GM12878 (cell line): Measurements from ENCODE around the gene HSPA4.

Experiments used
- BHLHE40 ChIP-seq, 2 experiments: fragments of 450-650 bp in 1 of 2; IDR thresholded peaks; 2 replicates each; pipeline ENCODE4 v1.6.1; 2011 to 2017; ENCODE audit warnings: low read depth in 2 of 2, borderline replicate concordance in 1 of 2, improper control_type of control experiment in 1 of 2, low read length in 1 of 2, mild to moderate bottlenecking in 1 of 2
- FOXM1 ChIP-seq: IDR thresholded peaks from 2 replicates; pipeline ENCODE4 v1.6.1; 2012; ENCODE audit warnings: low read depth, mild to moderate bottlenecking, inconsistent platforms, low read length, moderate library complexity
- IRF4 ChIP-seq: IDR thresholded peaks from 2 replicates; pipeline ENCODE4 v1.6.1; 2011; ENCODE audit warnings: low read depth, low read length
- KLF5 ChIP-seq: fragments of 450-650 bp; IDR thresholded peaks from 2 replicates; pipeline ENCODE4 v1.6.1; 2014; ENCODE audit warnings: mild to moderate bottlenecking; ENCODE audit not compliant: partially characterized antibody
- POLR2AphosphoS5 ChIP-seq: IDR thresholded peaks from 2 replicates; pipeline ENCODE4 v1.6.1; 2011; ENCODE audit warnings: mild to moderate bottlenecking, low read length, inconsistent platforms
- TAF1 ChIP-seq: IDR thresholded peaks from 2 replicates; pipeline ENCODE4 v1.6.1; 2011; ENCODE audit warnings: mild to moderate bottlenecking, low read depth, low read length, borderline replicate concordance
- TF ChIP-seq, protein P1 (sequence below): IDR thresholded peaks from 2 replicates; pipeline ENCODE4 v1.6.1; 2012; ENCODE audit warnings: mild to moderate bottlenecking, low read depth, low read length

DNA sequence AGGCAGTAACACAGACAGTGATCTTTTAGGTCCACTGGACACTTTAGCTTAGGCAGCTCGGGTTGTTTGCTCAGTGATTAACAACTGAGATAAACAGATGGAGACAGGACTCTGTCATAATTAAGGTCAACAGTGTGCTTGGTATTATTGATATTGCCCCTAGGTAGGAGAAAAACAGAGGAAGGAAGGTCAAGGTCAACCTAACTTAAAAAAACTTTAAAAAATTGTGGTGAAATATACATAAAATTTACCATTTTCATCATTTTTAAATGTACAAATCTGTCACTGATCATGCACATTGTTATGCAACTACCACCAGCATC lies 2.1 kb upstream of the HSPA4 start:
- no peak for TF ChIP-seq IRF4
- TF ChIP-seq TAF1 = no peak
- TF ChIP-seq BHLHE40 (IDR thresholded peaks at IDR 0.05; ENCODE audit: borderline replicate concordance in 1 of 2, low read depth in 2 of 2, low read length in 1 of 2) = no peak
- TF ChIP-seq, protein P1, sequence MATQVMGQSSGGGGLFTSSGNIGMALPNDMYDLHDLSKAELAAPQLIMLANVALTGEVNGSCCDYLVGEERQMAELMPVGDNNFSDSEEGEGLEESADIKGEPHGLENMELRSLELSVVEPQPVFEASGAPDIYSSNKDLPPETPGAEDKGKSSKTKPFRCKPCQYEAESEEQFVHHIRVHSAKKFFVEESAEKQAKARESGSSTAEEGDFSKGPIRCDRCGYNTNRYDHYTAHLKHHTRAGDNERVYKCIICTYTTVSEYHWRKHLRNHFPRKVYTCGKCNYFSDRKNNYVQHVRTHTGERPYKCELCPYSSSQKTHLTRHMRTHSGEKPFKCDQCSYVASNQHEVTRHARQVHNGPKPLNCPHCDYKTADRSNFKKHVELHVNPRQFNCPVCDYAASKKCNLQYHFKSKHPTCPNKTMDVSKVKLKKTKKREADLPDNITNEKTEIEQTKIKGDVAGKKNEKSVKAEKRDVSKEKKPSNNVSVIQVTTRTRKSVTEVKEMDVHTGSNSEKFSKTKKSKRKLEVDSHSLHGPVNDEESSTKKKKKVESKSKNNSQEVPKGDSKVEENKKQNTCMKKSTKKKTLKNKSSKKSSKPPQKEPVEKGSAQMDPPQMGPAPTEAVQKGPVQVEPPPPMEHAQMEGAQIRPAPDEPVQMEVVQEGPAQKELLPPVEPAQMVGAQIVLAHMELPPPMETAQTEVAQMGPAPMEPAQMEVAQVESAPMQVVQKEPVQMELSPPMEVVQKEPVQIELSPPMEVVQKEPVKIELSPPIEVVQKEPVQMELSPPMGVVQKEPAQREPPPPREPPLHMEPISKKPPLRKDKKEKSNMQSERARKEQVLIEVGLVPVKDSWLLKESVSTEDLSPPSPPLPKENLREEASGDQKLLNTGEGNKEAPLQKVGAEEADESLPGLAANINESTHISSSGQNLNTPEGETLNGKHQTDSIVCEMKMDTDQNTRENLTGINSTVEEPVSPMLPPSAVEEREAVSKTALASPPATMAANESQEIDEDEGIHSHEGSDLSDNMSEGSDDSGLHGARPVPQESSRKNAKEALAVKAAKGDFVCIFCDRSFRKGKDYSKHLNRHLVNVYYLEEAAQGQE = no peak
- TF ChIP-seq POLR2AphosphoS5 = no peak
- no peak for TF ChIP-seq KLF5
- TF ChIP-seq FOXM1 = no peak
